HG02678 (cell line): ENCODE measurements around the gene ALDH3A1.
"Not testable (repeated sequence)": the region's sequence is repeated elsewhere in the genome, so short reads cannot be mapped to it uniquely, and the experiment has no call there.

ENCODE experiments used
- ATAC-seq: cut with Tn5 transposase; IDR thresholded peaks from one replicate; pipeline ENCODE4 v1.9.1; 2021; ENCODE audit warnings: mild to moderate bottlenecking, moderate library complexity; ENCODE audit not compliant: unreplicated experiment

ALDH3A1 gene

DNA sequence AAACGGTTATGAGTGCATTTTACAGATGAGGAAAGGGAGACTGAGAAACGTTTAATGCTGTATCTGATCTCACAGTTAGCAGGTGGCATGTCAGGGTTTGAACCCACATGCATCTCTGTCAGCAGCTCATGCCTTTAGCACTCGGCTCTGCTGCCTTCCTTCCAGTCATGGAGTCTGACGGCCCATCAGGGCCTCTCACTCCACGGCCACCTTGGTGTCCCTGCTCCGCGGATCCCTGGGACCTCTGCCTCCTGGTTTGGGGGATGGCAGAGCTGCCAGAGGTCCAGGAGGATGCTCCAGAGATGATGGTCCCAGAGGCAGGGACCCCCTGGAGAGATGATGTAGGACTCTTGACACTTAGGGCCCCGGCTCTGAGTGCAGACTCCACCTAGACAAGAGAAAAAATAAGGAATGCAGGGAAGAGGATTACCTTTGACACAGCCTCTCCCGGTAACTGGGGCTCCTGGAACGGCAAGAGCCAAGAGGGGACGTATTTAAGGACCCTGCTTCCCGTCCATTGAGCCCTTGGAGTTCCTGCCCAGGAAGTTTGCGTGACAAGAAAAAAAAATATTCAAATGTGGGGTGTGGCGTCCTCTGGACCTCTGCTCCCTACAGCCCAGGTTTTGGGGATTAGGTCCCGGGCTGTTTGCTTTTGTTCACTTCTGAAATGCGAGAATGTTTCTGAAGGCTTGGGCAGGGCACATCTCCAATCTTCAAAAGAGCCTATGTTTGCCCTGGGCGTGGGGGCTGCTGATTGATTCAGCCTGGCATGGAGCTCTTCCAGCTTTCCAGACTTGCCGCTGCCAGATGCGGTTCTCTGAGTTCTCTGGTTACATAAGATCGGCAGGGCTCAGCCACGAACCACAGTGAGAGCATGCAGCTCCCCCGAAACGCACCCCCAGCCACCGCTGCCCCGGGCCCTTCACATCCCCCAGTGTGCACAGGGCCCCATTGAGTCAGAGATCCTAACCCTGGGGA lies at the start of gene ALDH3A1:
TSS of gene ALDH3A1 (minus strand) at position 470 of the 978 bp plus-strand sequence. CDS start 3,169 bp downstream, outside the sequence.
- no peak for ATAC-seq

DNA sequence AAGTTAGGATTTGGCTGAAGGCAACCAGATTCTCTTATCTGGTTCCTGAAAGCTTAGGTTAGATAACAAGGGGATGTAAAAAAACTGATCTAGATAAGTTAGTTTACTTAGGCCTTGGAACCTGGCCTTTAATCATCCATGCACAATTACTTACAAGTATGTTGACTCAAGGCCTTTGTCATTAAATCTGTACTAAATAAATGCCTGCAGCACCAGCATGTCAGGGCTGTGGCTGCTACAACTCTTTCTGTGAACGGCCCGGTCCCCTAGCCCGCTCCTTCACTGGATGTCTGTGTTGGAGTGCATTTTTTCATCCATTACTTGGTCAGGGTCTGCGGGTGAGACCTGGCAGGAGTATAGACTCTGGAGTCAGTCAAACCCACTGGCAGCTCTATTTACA lies 48.4 kb upstream of the ALDH3A1 start:
- ATAC-seq, result no peak

DNA sequence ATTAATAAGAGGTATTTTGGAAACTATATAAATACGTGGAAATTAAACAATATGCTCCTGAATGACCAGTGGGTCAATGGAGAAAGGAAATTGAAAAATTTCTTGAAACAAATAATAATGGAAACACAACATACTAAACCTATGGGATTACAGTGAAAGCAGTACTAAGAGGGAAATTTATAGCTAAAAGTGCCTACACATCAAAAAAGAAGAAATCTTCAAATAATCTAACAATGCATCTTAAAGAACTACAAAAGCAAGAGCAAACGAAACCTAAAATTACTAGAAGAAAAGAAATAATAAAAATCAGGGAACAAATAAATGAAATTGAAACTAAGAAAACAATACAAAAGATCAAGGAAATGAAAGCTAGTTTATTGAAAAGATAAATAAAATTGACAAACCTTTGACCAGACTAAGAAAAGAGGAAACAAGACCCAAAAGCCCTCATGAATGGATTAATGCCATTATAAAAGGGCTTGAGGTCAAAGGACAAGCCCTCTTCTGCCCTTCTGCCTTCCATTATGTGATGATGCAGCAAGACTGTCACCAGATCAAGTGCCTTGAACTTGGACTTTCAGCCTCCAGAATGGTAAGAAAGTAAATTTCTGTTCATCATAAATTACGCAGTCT lies 43.9 kb upstream of the ALDH3A1 start:
- ATAC-seq, result no peak

DNA sequence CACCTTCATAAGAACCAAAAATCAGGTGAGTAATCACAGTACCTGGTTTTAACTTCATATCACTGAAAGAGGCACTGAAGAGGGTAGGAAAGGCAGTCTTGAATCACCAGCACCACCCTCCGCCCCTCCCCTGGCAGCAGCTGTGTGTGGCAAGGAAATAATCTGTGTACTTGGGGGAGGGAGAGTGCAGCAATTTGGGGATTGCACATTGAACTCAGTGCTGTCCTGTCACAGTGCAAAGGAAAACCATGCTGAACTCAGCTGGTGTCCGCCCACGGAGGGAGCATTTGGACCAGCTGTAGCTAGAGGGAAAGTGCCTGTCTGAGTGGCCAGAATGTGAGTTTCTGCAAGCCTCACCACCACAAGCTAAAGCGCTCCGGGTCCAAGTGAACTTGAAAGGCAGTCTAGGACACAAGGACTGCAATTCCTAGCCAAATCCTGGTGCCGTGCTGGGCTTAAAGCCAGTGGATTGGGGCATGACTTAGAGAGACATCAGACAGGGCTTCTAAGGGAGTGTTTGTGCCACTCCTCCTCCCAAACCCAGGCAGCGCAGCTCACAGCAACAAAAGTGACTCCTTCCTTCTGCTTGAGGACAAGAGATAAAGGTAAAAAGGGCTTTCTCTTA lies 39.7 kb upstream of the ALDH3A1 start:
- no peak for ATAC-seq

DNA sequence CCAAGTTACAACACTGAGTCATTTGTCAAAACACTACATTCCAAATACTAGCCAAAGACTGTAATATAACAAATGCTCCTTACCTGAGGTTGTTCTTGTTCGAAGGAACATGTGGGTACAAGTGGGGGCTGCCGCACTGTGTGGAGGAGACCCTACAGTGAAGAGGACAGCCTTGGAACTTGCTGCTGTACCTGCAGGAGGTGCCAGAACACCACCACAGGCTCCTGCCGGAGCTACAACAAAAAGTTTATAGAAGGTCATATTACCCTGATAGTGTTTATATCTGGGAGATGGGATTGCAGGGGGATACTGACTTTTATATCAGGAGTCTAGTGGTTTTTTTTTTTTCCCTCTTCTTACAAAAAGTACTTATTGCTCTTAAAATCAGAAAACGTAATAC lies 37.8 kb upstream of the ALDH3A1 start:
- ATAC-seq, result no peak

DNA sequence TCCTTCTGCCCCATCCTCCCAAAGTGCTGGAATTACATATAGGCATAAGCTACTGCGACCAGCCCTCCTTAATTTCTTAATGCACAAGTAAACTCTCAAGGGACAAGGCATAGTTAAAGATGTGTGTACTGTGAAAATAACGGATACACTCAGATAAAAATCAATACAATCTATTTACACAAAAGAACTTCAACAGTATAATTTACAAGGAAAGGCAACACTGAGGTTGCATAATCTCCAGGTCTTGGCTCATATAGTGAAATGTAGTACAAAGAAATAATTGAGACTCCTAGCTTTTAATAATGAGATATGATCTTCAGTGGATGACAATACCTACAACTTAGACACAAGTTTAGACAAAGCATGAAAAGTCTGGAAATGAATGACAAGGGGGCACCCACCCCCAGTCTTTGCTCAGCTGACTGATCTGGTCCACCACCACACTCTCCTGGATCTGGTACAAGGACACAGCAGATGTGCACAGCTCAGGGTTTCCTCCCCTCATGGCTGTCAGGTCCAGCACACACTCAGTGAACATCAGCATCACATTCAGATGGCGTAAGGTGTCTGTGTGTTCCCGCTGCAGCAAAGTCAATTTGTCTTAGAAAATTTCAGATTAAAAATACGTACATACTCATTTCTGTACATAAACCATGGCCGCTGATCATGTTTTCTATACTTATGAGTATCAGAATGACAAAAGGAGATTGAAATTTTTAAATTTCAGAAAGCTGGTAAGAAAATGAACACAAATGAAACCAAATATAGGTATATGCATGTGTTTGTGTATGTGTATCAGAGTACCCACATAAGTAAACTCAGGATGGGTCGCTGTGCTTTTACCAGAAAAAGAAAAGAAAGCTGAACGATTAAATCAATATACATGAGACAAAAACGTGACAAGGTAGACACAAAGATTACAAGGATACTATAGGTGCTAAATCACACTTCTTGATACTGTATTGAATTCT lies 33.7 kb upstream of the ALDH3A1 start:
- no peak for ATAC-seq

DNA sequence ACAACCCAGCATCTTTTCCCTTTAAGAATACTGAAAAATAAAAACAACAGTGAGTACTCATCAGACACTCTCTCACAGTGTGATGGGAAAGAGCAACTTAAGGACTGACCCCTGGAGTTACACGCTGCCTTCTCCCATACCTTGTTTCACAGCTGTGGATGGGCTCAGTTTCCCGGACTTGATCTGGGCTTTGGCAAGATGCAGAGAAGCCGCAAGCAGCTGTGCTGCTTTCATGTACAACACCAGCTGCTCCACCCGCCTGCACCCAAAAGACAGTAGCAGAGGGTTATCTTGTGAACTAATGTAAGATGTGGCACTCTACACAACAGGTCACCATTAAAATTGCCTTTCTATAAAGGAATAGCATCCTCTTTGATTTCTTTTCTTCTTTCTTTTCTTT lies 32.7 kb upstream of the ALDH3A1 start:
- ATAC-seq, result no peak

DNA sequence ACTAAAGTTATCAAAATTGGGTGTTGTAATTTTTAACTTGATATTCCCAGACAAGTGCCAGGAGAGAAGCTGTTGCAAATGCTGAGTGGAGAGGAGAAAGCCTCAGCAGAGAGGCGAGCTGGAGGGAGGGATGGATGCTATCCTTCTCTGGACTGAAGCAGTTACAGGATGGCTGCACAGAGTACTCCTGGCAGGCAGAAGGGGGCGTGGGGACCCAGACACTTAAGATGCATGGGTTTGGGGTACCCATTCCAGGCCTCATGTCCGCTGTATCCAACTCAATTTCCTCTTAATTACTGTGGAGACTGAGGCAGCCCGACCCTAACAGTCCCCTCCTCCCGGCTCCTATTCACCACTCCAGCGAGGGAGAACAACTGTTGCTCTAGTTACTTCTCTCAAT lies 25.4 kb upstream of the ALDH3A1 start:
- ATAC-seq, result no peak

DNA sequence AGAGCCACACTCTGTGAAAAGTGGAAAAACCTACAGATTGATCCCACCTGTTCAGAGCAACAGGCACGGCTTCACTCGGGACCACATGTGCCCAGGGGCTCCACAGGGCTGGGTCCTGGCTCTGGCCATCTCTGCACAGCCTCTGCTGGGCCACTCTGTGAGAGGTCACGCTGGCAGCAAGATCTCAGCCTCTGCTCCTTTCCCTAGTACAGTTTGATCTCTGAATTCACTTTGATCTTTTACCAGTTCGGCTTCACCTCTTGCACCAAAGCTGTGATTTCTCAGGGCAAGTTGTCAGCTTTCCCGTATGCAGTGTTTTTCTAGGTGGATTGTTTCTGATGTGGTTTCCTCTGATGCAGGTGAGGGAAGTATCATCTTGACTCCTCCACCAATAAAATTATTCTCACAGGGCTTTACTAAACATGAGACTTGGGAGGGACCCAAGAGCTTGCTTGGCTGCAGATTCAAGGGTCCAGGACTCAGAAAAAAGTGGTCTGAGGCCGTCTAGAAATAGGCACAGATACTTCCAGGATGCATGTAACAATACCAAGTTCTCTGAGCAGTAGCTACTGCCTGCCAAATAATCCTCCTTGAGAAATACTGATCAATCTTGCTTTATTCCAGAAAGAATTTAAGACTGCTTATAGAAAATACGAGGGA lies 24.0 kb upstream of the ALDH3A1 start:
- ATAC-seq, result no peak

DNA sequence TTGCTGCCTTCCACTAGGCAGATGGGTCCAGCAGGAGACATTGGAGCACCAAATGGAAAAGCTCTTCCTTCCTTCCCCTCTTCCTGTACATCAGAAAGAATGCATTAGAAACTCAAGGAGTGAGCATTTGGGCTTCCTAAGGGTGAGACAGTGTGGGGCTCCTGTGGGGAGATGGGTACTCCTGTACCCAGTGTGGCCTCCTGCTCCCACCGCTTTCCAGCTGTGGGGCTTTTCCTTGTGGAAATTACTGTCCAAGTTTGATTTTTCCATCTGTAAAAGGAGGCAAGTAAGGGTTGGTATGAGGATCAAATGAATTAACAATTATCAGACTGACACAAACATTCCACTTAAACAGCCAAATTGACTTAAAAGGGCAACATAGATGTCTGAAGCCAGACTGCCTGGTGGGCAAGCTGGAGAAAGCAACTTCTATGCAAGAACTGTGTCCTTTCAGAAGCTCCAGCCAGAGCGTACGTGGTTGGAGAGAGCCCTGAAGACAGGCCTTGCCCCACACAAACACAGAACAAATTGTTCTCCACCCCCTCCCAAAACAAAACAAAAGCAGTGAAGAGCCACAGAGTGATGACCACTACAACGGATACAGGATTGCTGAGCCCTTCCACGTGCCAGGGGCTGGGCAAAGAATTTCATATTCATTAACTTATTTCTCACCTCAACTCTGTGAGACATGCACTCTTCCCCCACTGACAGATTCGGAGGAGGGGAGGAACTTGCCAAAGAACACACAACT lies 23.1 kb upstream of the ALDH3A1 start:
- ATAC-seq, result no peak

DNA sequence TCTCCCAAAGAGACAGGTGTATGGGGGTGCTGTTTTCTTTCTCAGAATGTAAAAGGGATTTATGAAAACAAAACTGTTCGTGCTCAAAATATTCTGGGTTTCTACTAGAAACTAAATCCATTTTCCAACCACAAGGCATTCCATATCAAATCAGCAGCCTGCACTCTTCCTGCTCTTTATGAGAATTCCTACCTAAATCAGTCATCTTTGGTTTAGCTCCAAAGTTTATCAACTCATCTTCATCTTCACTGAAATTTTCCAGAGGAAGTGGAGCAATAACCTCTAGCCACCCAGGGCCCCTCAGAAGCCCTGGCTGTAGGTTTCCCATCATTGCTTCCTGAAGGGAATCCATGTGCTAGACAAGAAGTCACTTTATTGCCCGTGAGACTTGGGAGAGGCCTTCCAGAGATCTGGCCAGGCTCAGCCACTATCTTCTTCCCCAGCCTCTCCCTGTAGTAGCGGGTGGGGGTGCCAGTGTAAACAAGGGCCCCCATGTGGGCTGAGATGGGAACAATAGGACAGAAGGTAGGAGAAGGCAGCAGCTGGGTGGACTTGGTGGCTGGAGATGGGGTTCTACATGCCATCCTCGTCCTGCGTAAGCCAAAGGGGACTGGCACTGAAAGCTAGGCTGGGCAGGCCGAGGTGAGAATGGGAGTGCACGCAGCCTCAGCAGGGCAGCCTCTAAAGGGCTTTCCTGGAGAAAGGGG lies 22.0 kb upstream of the ALDH3A1 start:
- no peak for ATAC-seq

DNA sequence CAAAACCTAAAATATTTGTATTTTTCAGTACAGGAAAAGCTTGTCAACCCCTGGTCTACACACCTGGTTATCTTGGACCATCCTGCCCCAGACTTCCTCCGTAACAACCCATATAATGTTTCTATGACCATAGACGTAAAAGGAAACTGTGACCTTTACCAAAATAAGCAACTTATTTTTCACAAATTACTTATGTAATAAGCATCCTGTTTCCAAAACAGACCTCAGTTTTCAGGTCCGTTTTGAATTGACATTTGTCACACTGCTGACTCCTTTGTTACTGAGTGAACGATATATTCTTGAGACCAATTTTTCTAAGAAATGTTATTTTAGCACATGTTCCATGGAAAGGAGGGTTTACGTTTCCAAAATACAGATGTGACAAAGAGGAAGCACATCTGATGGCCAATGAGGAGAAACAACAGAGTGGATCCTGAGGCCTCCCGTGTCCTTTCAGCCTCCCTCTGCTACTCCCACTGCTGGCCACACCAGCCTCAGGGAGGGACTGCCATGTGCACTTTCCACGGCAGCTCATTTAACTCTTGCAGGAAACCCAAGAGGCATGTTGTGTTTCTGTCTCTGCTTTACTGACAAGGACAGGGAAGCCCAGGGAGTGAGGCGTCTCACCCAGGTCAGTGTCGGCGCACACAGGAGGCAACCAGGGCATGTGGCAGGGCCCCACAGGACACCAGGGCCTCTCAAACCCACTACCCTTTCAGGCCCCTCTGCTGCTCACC lies 20.1 kb upstream of the ALDH3A1 start:
- ATAC-seq, result no peak

DNA sequence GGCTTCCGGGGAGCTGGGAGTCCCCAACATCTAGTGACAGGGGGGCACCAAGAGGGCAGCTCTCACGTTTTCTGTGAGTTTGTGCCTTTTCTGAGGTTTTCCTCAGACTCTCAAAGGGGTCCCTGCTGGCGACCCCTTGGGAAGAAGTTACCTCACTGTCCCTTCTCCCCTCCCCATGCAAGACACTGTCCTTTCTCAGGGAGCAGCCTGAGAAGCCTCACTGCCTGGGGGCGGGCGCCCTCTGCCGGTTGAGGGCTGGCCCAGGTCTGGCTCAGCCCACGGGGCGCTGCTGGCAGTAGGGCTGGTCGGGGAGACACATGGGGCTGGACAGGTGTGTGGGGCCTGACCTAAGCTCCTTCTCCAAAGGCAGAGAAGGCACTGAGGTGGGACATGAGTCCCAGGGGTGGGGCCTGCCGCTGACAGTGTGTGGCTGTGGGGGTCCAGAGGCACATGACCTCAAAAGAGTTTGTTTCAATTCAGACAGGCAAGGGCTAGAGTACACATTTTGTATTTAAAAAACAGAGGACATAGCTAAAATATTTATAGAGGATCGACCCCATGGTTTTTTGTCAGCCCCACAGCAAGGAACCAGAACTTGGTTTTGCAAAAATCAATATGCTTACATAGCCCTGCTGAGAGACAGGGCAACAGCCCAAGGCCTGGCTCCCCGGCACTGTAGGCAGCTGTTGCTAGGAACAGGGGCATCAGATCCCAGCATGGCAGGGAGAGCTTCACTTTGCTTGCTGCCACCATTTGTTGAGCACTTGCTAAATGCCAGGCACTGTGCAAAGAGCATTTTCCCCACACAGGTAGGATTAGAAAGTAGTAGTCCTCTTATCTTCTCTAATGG lies 18.5 kb upstream of the ALDH3A1 start:
- peak; percentile 71 for ATAC-seq

DNA sequence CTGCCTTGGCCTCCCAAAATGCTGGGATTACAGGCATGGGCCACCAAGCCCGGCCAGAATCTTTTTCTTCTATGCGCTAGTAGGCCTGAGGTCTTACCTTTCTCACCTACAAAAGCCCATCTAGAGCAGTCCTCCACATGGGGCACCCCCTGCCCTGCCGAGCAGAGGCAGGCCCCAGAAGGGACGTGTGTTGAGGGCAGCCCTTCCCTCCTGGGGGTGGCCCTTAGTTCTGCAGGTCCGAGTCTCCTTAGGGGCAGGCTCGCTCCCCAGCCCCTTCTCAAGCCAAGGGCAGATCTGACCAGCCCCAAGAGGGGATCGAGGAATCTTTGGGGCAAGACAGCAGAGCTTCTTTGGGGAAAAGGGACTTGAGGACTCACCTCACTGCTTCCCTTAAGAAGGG lies 17.9 kb upstream of the ALDH3A1 start:
- ATAC-seq, result no peak

DNA sequence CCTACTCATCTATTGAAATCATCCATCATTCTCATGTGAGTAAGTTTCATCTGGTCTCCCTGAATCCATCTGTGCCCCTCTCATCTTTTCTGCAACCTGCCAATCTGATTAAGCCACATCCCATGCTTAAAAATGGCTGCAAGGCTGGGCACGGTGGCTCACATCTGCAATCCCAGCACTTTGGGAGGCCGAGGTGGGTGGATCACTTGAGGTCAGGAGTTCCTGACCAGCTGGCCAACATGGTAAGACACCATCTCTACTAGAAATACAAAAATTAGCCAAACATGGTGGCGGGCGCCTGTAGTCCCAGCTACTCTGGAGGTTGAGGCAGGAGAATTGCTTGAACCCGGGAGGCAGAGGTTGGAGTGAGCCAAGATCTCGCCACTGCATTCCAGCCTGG lies 15.9 kb upstream of the ALDH3A1 start:
- ATAC-seq, result not testable (repeated sequence)

DNA sequence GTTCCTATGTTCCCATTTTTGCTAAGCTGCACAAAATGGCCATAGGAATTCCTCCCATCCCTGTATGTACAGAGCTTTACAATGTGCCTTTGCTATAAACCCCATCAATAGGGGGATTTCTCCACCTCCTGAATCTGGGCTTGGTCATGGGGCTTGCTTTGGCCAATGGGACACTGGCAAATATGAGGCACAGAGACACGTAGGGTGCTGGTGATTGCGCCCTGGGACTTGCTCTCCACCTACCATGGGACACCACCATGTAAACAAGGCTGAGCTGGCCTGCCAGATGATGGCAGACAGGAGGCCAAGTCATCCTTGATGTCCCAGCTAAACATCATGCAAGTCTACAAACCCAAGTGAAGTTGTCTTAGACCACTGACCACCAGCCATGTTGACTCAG lies 15.3 kb upstream of the ALDH3A1 start:
- ATAC-seq, result no peak

DNA sequence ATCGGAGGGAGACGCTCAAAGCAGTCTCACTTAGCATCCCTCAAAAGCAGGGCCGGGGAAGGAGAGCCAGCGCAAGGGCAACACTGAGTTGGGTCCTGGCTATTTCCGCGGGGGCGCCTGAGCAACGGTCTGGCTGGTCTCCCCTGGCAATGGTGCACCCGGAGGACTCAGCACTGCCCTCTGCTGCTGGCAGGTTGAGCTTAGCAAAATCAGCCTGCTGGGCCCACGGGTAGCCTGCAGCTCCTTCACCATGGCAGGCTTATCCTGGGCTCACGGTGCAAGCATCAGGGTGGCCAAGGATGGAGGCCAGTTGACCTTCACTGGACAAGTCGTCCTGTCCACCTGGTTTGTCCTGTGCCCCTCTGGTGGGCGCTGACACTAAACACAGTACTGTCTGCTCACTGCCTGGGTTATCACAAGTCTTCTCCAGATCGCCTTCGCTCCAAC lies 14.4 kb upstream of the ALDH3A1 start:
- ATAC-seq, result no peak
